Stimulated activated CD8-positive, alpha-beta memory T cell treated with anti-CD3 and anti-CD28 coated beads, Interleukin-2, amount 100 ng/mL, for 48 hours (primary cell): Measurements from ENCODE around the gene ROCK2.
"Not testable (repeated sequence)": the region's sequence is repeated elsewhere in the genome, so short reads cannot be mapped to it uniquely, and the experiment has no call there.

Experiments used
- DNase-seq, 2 donors: peaks; one replicate each; pipeline ENCODE4 v3.0.0-alpha.2; 2020; ENCODE audit warnings: low read depth in 2 of 2

ROCK2 gene

GRCh38 chr2:11236335-11236734, 108.1 kb downstream of the ROCK2 start:
- DNase-seq = no peak

- DNase-seq = no peak
Measured at GRCh38 chr2:11235583-11235982, 108.9 kb downstream of the ROCK2 start.

- DNase-seq = no peak
Measured at GRCh38 chr2:11234309-11234708, 110.1 kb downstream of the ROCK2 start.

GRCh38 chr2:11231193-11231592, 113.2 kb downstream of the ROCK2 start:
- DNase-seq = not testable (repeated sequence)

- DNase-seq = no peak
Measured at GRCh38 chr2:11228692-11229091, 115.7 kb downstream of the ROCK2 start.

- no peak for DNase-seq
Measured at GRCh38 chr2:11227595-11227994, 116.8 kb downstream of the ROCK2 start.

- DNase-seq = no peak
Measured at GRCh38 chr2:11224887-11225286, 119.5 kb downstream of the ROCK2 start.

- DNase-seq = no peak
Measured at GRCh38 chr2:11222845-11223244, 121.6 kb downstream of the ROCK2 start.

GRCh38 chr2:11220445-11220844, 124.0 kb downstream of the ROCK2 start:
- no peak for DNase-seq

- DNase-seq = no peak
Measured at GRCh38 chr2:11215407-11215806, 129.0 kb downstream of the ROCK2 start.

GRCh38 chr2:11214770-11215169, 129.7 kb downstream of the ROCK2 start:
- no peak for DNase-seq

- no peak for DNase-seq
Measured at GRCh38 chr2:11213975-11214374, 130.5 kb downstream of the ROCK2 start.

GRCh38 chr2:11213090-11213638, 131.3 kb downstream of the ROCK2 start:
- DNase-seq = no peak

- DNase-seq = no peak
Measured at GRCh38 chr2:11212645-11213044, 131.8 kb downstream of the ROCK2 start.

GRCh38 chr2:11208083-11208482, 136.4 kb downstream of the ROCK2 start:
- DNase-seq = no peak

- DNase-seq = no peak
Measured at GRCh38 chr2:11203480-11203879, 141.0 kb downstream of the ROCK2 start.

- DNase-seq = no peak
Measured at GRCh38 chr2:11201969-11202368, 142.5 kb downstream of the ROCK2 start.

GRCh38 chr2:11200651-11201050, 143.8 kb downstream of the ROCK2 start:
- no peak for DNase-seq

- no peak for DNase-seq
Measured at GRCh38 chr2:11196246-11196645, 148.2 kb downstream of the ROCK2 start.

GRCh38 chr2:11187731-11188130, 156.7 kb downstream of the ROCK2 start:
- no peak for DNase-seq

GRCh38 chr2:11187083-11187619, 157.3 kb downstream of the ROCK2 start:
- no peak for DNase-seq

- DNase-seq = no peak
Measured at GRCh38 chr2:11186145-11186544, 158.3 kb downstream of the ROCK2 start.

GRCh38 chr2:11182951-11183350, 161.5 kb downstream of the ROCK2 start:
- no peak for DNase-seq

- DNase-seq = no peak
Measured at GRCh38 chr2:11180653-11181052, 163.8 kb downstream of the ROCK2 start.
